SK-N-SH treated with all-trans-retinoic acid at 6 μM for 48 hours (cell line): ENCODE measurements around the gene LRFN5.

Experiments
- ATAC-seq: fragments of 200-7000 bp; cut with Tn5 transposase; 3 replicates; pipeline ENCODE4 v1.9.1; 2020; ENCODE audit warnings: mild to moderate bottlenecking, moderate library complexity
- ARNTL ChIP-seq: fragments of 450-650 bp; formaldehyde crosslinking; IDR thresholded peaks from 2 replicates; pipeline ENCODE4 v1.5.0; 2020; ENCODE audit warnings: low read depth, mild to moderate bottlenecking, moderate library complexity, borderline replicate concordance
- BACH2 ChIP-seq: fragments of 250-450 bp; sonication (Bioruptor Pico); IDR thresholded peaks from 2 replicates; pipeline ENCODE4 v1.9.0; 2021; ENCODE audit warnings: mild to moderate bottlenecking, borderline replicate concordance
- CREB5 ChIP-seq: fragments of 250-450 bp; sonication (Bioruptor Pico); IDR thresholded peaks from 2 replicates; pipeline ENCODE4 v1.5.1; 2020; ENCODE audit warnings: low read depth, mild to moderate bottlenecking, moderate library complexity
- CSDC2 ChIP-seq: fragments of 250-450 bp; sonication (Bioruptor Pico); IDR thresholded peaks from 2 replicates; pipeline ENCODE4 v1.5.0; 2020; ENCODE audit warnings: mild to moderate bottlenecking, moderate library complexity
- ESRRG ChIP-seq: fragments of 250-450 bp; sonication (Bioruptor Pico); IDR thresholded peaks from 2 replicates; pipeline ENCODE4 v1.6.1; 2021; ENCODE audit warnings: mild to moderate bottlenecking
- GLIS3 ChIP-seq: fragments of 250-450 bp; sonication (Bioruptor Pico); IDR thresholded peaks from 2 replicates; pipeline ENCODE4 v1.5.0; 2020; ENCODE audit warnings: mild to moderate bottlenecking, moderate library complexity
- ISL1 ChIP-seq: fragments of 250-450 bp; sonication (Bioruptor Pico); IDR thresholded peaks from 2 replicates; pipeline ENCODE4 v2.1.2; 2022; ENCODE audit warnings: mild to moderate bottlenecking, moderate library complexity
- OSR1 ChIP-seq: fragments of 250-450 bp; sonication (Bioruptor Pico); IDR thresholded peaks from 2 replicates; pipeline ENCODE4 v1.8.0; 2022; ENCODE audit warnings: moderate library complexity, mild to moderate bottlenecking, inconsistent platforms
- PATZ1 ChIP-seq: fragments of 250-450 bp; sonication (Bioruptor Pico); IDR thresholded peaks from 2 replicates; pipeline ENCODE4 v1.8.0; 2020; ENCODE audit warnings: mild to moderate bottlenecking, moderate library complexity, borderline replicate concordance
- POU6F1 ChIP-seq: fragments of 250-450 bp; sonication (Bioruptor Pico); IDR thresholded peaks from 2 replicates; pipeline ENCODE4 v1.8.0; 2021; ENCODE audit warnings: low read depth, mild to moderate bottlenecking, moderate library complexity, borderline replicate concordance
- PPARA ChIP-seq: fragments of 250-450 bp; sonication (Bioruptor Pico); IDR thresholded peaks from 2 replicates; pipeline ENCODE4 v1.5.0; 2020; ENCODE audit warnings: mild to moderate bottlenecking, borderline replicate concordance
- RARB ChIP-seq: fragments of 250-450 bp; sonication (Bioruptor Pico); IDR thresholded peaks from 2 replicates; pipeline ENCODE4 v1.8.0; 2021; ENCODE audit warnings: mild to moderate bottlenecking, moderate library complexity
- SNAI2 ChIP-seq: fragments of 250-450 bp; sonication (Bioruptor Pico); IDR thresholded peaks from 2 replicates; pipeline ENCODE4 v1.5.0; 2020; ENCODE audit warnings: mild to moderate bottlenecking, moderate library complexity
- TCF4 ChIP-seq: fragments of 250-450 bp; sonication (Bioruptor Pico); IDR thresholded peaks from 2 replicates; pipeline ENCODE4 v1.8.0; 2021; ENCODE audit warnings: mild to moderate bottlenecking, moderate library complexity, borderline replicate concordance
- TOX ChIP-seq: fragments of 250-450 bp; sonication (Bioruptor Pico); IDR thresholded peaks from 2 replicates; pipeline ENCODE4 v1.8.0; 2021; ENCODE audit warnings: mild to moderate bottlenecking, moderate library complexity, borderline replicate concordance
- TSHZ2 ChIP-seq: fragments of 250-450 bp; sonication (Bioruptor Pico); IDR thresholded peaks from 2 replicates; pipeline ENCODE4 v1.5.0; 2020; ENCODE audit warnings: mild to moderate bottlenecking, moderate library complexity
- ZC3H10 ChIP-seq: fragments of 250-450 bp; sonication (Bioruptor Pico); IDR thresholded peaks from 2 replicates; pipeline ENCODE4 v1.5.1; 2021; ENCODE audit warnings: mild to moderate bottlenecking, moderate library complexity
- ZFP3 ChIP-seq: fragments of 250-450 bp; sonication (Bioruptor Pico); IDR thresholded peaks from 2 replicates; pipeline ENCODE4 v1.5.0; 2020; ENCODE audit warnings: mild to moderate bottlenecking, moderate library complexity
- ZFP30 ChIP-seq: fragments of 450-650 bp; formaldehyde crosslinking; IDR thresholded peaks from 2 replicates; pipeline ENCODE4 v1.5.0; 2022; ENCODE audit warnings: mild to moderate bottlenecking, moderate library complexity
- ZNF565 ChIP-seq: fragments of 450-650 bp; formaldehyde crosslinking; conservative IDR thresholded peaks from 2 replicates; pipeline ENCODE4 v1.5.0; 2020; ENCODE audit warnings: low read depth, mild to moderate bottlenecking, moderate library complexity
- ZNF70 ChIP-seq: fragments of 450-650 bp; formaldehyde crosslinking; IDR thresholded peaks from 2 replicates; pipeline ENCODE4 v1.5.0; 2020; ENCODE audit warnings: mild to moderate bottlenecking, moderate library complexity
- ZNF8 ChIP-seq: fragments of 450-650 bp; formaldehyde crosslinking; IDR thresholded peaks from 2 replicates; pipeline ENCODE4 v1.5.0; 2020; ENCODE audit warnings: mild to moderate bottlenecking, moderate library complexity

Gene LRFN5

GRCh38 chr14:41806366-41806975 lies 199.8 kb downstream of the LRFN5 start:
- no peak for ATAC-seq
- TF ChIP-seq TCF4 (CRISPR knock-in tag) (no peak), ZC3H10 (no peak), ESRRG (CRISPR knock-in tag) (no peak), ARNTL (no peak), CSDC2 (CRISPR knock-in tag) (no peak)

- ATAC-seq, result no peak
- TF ChIP-seq BACH2 (CRISPR knock-in tag), result no peak
- TF ChIP-seq ISL1, result no peak
- TF ChIP-seq PPARA, result no peak
- no peak for TF ChIP-seq ESRRG (CRISPR knock-in tag)
- no peak for TF ChIP-seq ZNF70 (CRISPR knock-in tag)
- TF ChIP-seq ZFP3 (CRISPR knock-in tag), result no peak
- TF ChIP-seq ZFP30 (CRISPR knock-in tag), result no peak
- TF ChIP-seq TOX (CRISPR knock-in tag), result no peak
- no peak for TF ChIP-seq GLIS3 (CRISPR knock-in tag)
- TF ChIP-seq CSDC2 (CRISPR knock-in tag), result no peak
- TF ChIP-seq RARB (CRISPR knock-in tag), result no peak
- TF ChIP-seq ZNF565, result no peak
- TF ChIP-seq POU6F1 (CRISPR knock-in tag), result no peak
- no peak for TF ChIP-seq TCF4 (CRISPR knock-in tag)
- no peak for TF ChIP-seq CREB5 (CRISPR knock-in tag)
- TF ChIP-seq ZNF8, result no peak
Measured at GRCh38 chr14:41810362-41810761, 203.7 kb downstream of the LRFN5 start.

GRCh38 chr14:41817626-41818025 lies 210.9 kb downstream of the LRFN5 start:
- TF ChIP-seq PATZ1 (CRISPR knock-in tag) (no peak), TSHZ2 (CRISPR knock-in tag) (no peak), ZNF70 (CRISPR knock-in tag) (no peak), POU6F1 (CRISPR knock-in tag) (no peak), OSR1 (no peak), TOX (CRISPR knock-in tag) (no peak), ISL1 (no peak), ZC3H10 (no peak), ZNF565 (no peak), BACH2 (CRISPR knock-in tag) (no peak), SNAI2 (no peak), PPARA (no peak), ZNF8 (no peak), ZFP30 (CRISPR knock-in tag) (no peak), CREB5 (CRISPR knock-in tag) (no peak), ESRRG (CRISPR knock-in tag) (no peak), ZFP3 (CRISPR knock-in tag) (no peak)
- no peak for ATAC-seq
